Measurements from ENCODE around the gene C10orf95.

Gene C10orf95

DNA sequence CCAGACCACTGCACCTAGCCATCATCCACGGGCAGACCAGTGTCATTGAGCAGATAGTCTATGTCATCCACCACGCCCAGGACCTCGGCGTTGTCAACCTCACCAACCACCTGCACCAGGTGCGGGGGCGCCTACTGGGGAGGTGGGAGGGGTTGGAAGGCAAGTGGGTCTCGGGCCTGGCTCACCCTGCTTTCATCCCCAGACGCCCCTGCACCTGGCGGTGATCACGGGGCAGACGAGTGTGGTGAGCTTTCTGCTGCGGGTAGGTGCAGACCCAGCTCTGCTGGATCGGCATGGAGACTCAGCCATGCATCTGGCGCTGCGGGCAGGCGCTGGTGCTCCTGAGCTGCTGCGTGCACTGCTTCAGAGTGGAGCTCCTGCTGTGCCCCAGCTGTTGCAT lies 51.3 kb downstream of the C10orf95 start:
- peak; percentile 40 for DNase-seq

Data from NCI-H69 (cell line).